GM12878 (cell line): ENCODE results near the gene ACOT7.

ENCODE experiments used
- ATF7 ChIP-seq: fragments of 450-650 bp; IDR thresholded peaks from 2 replicates; pipeline ENCODE4 v1.6.1; 2016; ENCODE audit warnings: low read depth, mild to moderate bottlenecking
- CHD4 ChIP-seq: fragments of 200-600 bp; sonication (generic); IDR thresholded peaks from 2 replicates; pipeline ENCODE4 v1.6.1; 2016; ENCODE audit warnings: mild to moderate bottlenecking
- NR2C1 ChIP-seq: fragments of 450-650 bp; IDR thresholded peaks from 2 replicates; pipeline ENCODE4 v1.6.1; 2017; ENCODE audit warnings: antibody characterized with exemption, mild to moderate bottlenecking, moderate library complexity
- PAX5 ChIP-seq: IDR thresholded peaks from 2 replicates; pipeline ENCODE4 v1.6.1; 2011; ENCODE audit warnings: low read depth, low read length, borderline replicate concordance
- POLR2A ChIP-seq: IDR thresholded peaks from 2 replicates; pipeline ENCODE4 v1.6.1; 2011; ENCODE audit warnings: low read depth, mild to moderate bottlenecking, low read length
- POLR2AphosphoS5 ChIP-seq: IDR thresholded peaks from 2 replicates; pipeline ENCODE4 v1.6.1; 2011; ENCODE audit warnings: mild to moderate bottlenecking, low read length, inconsistent platforms
- SIN3A ChIP-seq: IDR thresholded peaks from 2 replicates; pipeline ENCODE4 v1.6.1; 2012; ENCODE audit warnings: low read depth, low read length, improper control_type of control experiment
- SIX5 ChIP-seq: IDR thresholded peaks from 2 replicates; pipeline ENCODE4 v1.6.1; 2011; ENCODE audit warnings: mild to moderate bottlenecking, low read depth, low read length, moderate library complexity; ENCODE audit not compliant: severe bottlenecking
- ZNF274 ChIP-seq: IDR thresholded peaks from one replicate; pipeline ENCODE4 v1.8.0; 2011; ENCODE audit not compliant: insufficient read length, insufficient read depth
- ZSCAN29 ChIP-seq: fragments of 450-650 bp; IDR thresholded peaks from 2 replicates; pipeline ENCODE4 v1.6.1; 2017; ENCODE audit warnings: mild to moderate bottlenecking, moderate library complexity
- TF ChIP-seq, protein P1 (sequence below), 3 experiments: IDR thresholded peaks in 2 of 3; conservative IDR thresholded peaks in 1 of 3; 2 replicates each; pipeline ENCODE4 v1.5.1; 2011; ENCODE audit warnings: low read depth in 3 of 3, low read length in 3 of 3, mild to moderate bottlenecking in 3 of 3, control low read depth in 2 of 3, moderate library complexity in 2 of 3, inconsistent platforms in 1 of 3, mixed read lengths in 1 of 3; ENCODE audit not compliant: control insufficient read depth in 2 of 3, insufficient read depth in 1 of 3; ENCODE audit errors: extremely low read depth in 1 of 3
- TF ChIP-seq, protein P2 (sequence below): IDR thresholded peaks from 2 replicates; pipeline ENCODE4 v1.6.1; 2012; ENCODE audit warnings: low read depth, low read length, improper control_type of control experiment
- TF ChIP-seq, protein P3 (sequence below): fragments of 450-650 bp; IDR thresholded peaks from 2 replicates; pipeline ENCODE4 v1.6.1; 2018; ENCODE audit warnings: borderline replicate concordance, mild to moderate bottlenecking; ENCODE audit not compliant: partially characterized antibody

DNA sequence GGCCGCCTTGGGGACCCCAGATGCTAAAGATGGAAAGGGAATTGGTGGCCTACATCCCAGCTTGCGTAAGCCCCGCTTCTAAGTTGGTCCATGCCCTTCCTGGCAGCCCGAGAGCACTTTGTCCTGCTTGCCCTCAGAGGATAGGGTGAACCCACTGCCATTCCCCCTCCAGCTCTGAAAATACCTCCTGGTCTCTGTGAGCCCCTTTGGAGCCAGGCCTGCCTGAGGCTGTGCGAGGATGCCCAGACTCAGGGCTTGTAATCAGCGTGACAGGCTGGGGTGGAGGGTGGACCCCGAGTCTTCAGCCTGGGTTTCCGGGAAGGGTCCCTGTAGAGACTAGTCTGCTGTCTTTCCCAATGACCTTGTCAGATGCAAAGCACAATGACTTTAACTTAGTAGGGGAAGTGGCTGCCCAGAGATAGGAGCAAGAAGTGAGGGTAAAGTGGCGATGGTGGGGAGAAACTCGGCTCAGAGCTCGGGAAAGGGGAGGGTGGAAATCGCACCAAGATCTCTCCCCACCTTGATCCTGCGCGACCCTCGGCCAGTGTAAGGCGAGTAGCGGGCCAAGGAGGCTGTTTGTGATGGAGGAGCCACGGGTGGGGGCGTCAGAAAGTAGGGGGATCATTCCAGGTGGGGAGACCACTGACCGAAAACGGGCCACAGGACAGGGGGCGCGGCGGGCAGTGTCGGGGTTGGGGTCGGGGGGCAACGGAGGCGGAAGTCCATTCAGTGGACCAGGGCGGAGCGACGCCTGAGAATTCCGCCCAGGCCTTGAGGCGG lies 152.3 kb downstream of the ACOT7 start:
- TF ChIP-seq POLR2AphosphoS5 (no peak), ATF7 (no peak), ZSCAN29 (no peak), NR2C1 (no peak), POLR2A (no peak), ZNF274 (no peak), SIX5 (no peak), SIN3A (no peak), CHD4 (no peak), PAX5 (no peak)
- TF ChIP-seq, protein P1, sequence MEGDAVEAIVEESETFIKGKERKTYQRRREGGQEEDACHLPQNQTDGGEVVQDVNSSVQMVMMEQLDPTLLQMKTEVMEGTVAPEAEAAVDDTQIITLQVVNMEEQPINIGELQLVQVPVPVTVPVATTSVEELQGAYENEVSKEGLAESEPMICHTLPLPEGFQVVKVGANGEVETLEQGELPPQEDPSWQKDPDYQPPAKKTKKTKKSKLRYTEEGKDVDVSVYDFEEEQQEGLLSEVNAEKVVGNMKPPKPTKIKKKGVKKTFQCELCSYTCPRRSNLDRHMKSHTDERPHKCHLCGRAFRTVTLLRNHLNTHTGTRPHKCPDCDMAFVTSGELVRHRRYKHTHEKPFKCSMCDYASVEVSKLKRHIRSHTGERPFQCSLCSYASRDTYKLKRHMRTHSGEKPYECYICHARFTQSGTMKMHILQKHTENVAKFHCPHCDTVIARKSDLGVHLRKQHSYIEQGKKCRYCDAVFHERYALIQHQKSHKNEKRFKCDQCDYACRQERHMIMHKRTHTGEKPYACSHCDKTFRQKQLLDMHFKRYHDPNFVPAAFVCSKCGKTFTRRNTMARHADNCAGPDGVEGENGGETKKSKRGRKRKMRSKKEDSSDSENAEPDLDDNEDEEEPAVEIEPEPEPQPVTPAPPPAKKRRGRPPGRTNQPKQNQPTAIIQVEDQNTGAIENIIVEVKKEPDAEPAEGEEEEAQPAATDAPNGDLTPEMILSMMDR (IDR thresholded peaks at IDR 0.05 in 2 of 3, conservative IDR thresholded peaks at IDR 0.05 in 1 of 3; ENCODE audit: control insufficient read depth in 2 of 3, extremely low read depth in 1 of 3, insufficient read depth in 1 of 3, low read depth in 3 of 3, low read length in 3 of 3): no peak
- TF ChIP-seq, protein P2, sequence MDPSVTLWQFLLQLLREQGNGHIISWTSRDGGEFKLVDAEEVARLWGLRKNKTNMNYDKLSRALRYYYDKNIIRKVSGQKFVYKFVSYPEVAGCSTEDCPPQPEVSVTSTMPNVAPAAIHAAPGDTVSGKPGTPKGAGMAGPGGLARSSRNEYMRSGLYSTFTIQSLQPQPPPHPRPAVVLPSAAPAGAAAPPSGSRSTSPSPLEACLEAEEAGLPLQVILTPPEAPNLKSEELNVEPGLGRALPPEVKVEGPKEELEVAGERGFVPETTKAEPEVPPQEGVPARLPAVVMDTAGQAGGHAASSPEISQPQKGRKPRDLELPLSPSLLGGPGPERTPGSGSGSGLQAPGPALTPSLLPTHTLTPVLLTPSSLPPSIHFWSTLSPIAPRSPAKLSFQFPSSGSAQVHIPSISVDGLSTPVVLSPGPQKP: no peak
- TF ChIP-seq, protein P3, sequence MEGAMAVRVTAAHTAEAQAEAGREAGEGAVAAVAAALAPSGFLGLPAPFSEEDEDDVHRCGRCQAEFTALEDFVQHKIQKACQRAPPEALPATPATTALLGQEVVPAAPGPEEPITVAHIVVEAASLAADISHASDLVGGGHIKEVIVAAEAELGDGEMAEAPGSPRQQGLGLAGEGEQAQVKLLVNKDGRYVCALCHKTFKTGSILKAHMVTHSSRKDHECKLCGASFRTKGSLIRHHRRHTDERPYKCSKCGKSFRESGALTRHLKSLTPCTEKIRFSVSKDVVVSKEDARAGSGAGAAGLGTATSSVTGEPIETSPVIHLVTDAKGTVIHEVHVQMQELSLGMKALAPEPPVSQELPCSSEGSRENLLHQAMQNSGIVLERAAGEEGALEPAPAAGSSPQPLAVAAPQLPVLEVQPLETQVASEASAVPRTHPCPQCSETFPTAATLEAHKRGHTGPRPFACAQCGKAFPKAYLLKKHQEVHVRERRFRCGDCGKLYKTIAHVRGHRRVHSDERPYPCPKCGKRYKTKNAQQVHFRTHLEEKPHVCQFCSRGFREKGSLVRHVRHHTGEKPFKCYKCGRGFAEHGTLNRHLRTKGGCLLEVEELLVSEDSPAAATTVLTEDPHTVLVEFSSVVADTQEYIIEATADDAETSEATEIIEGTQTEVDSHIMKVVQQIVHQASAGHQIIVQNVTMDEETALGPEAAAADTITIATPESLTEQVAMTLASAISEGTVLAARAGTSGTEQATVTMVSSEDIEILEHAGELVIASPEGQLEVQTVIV: no peak
